ENCODE results near the gene OR56B1.

OR56B1 gene

GRCh38 chr11:5727691-5728090 is 8.6 kb upstream of the OR56B1 start:
- DNase-seq (ENCODE audit: low read depth) = no peak

- DNase-seq (ENCODE audit: low read depth) = no peak
These were observed 843 bp downstream of the OR56B1 start for GRCh38 chr11:5737091-5737490.

GRCh38 chr11:5737670-5738392 is 1.6 kb downstream of the OR56B1 start:
- DNase-seq (ENCODE audit: low read depth) = no peak

- no peak for DNase-seq (ENCODE audit: low read depth)
These were observed 2.2 kb downstream of the OR56B1 start for GRCh38 chr11:5738431-5738830.

- no peak for DNase-seq (ENCODE audit: low read depth)
These were observed 10.4 kb downstream of the OR56B1 start for GRCh38 chr11:5746614-5747013.

- DNase-seq (ENCODE audit: low read depth) = no peak
These were observed 13.6 kb downstream of the OR56B1 start for GRCh38 chr11:5749836-5750235.

- no peak for DNase-seq (ENCODE audit: low read depth)
These were observed 17.7 kb downstream of the OR56B1 start, which contains the start of gene OR52N4 for GRCh38 chr11:5753943-5754342. Gene OR52N4 (plus strand): TSS chr11:5754243. CDS start chr11:5754741, 498 bp downstream.

- DNase-seq (ENCODE audit: low read depth) = no peak
These were observed 30.8 kb downstream of the OR56B1 start for GRCh38 chr11:5767056-5767455.

- no peak for DNase-seq (ENCODE audit: low read depth)
These were observed 47.0 kb downstream of the OR56B1 start, which contains the start of gene OR52N5 for GRCh38 chr11:5783255-5783654. Gene OR52N5 (minus strand): TSS chr11:5783355. CDS start chr11:5778634, 4,721 bp downstream.
